Measurements from ENCODE around the gene GALNT12. TPM values are rescaled to one million over a fixed set of nuclear protein-coding genes. Genes with fewer than 3 reads are reported as not detected.

Gene GALNT12
- total and polyA plus RNA-seq, 4 donors, result 0.16 to 1.4 (median 0.25) TPM; not detected in 1

DNA sequence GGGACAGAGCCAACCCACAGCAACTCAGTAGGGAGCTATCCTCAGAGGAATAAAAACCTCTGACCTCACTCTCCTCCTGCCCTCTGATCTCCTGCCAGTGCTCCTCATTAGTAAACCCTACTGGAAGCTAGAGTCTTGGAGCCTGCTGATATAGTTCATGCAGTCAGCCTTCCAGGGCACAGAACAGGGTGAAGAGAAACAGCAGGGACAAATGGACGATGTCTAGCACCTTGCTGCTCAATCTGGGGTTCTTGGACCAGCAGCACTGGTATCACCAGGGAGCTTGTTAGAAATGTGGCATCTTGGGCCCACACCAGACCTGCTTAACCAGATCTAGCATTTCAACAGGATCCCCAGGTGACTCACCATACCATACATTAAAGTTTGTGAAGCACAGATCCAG, 5.5 kb upstream of the GALNT12 start:
- Histone ChIP-seq H3K9me3 (ENCODE audit: control insufficient read depth in 4 of 4, low read length in 3 of 4) (peaks cover 0 to 2% (median 0%) of the 10 kb centered on the region in 4 donors), H3K4me3 (ENCODE audit: low read depth in 1 of 3, low read length in 3 of 3) (no peak overlapping the region), H3K9ac (ENCODE audit: low read depth in 1 of 2, low read length in 2 of 2) (no peak overlapping the region), H3K4me1 (ENCODE audit: control insufficient read depth in 4 of 4, insufficient read depth in 4 of 4, low read length in 3 of 4) (no peaks in the 10 kb centered on the region), H3K27me3 (ENCODE audit: control insufficient read depth in 4 of 4, insufficient read depth in 4 of 4, low read length in 3 of 4) (peaks cover 0 to 4% (median 0%) of the 10 kb centered on the region in 4 donors), H3K27ac (ENCODE audit: low read depth in 1 of 2, low read length in 2 of 2) (no peak overlapping the region), H3K36me3 (ENCODE audit: control insufficient read depth in 4 of 4, insufficient read depth in 3 of 4, low read depth in 1 of 4, low read length in 3 of 4) (no peaks in the 10 kb centered on the region)
- DNase-seq (ENCODE audit: low spot score), result no peak
- WGBS, result 79% methylated on average over 1 of the region's 1 CpG
- no peak for TF ChIP-seq HNF4A (conservative IDR thresholded peaks at IDR 0.05)
- no peak for TF ChIP-seq YY1 (IDR thresholded peaks at IDR 0.05)
- no peak for TF ChIP-seq RXRA (IDR thresholded peaks at IDR 0.05)
- no peak for TF ChIP-seq NR2F2 (IDR thresholded peaks at IDR 0.05)
- no peak for TF ChIP-seq JUND (IDR thresholded peaks at IDR 0.05)
- no peak for TF ChIP-seq FOXA1 (IDR thresholded peaks at IDR 0.05)

DNA sequence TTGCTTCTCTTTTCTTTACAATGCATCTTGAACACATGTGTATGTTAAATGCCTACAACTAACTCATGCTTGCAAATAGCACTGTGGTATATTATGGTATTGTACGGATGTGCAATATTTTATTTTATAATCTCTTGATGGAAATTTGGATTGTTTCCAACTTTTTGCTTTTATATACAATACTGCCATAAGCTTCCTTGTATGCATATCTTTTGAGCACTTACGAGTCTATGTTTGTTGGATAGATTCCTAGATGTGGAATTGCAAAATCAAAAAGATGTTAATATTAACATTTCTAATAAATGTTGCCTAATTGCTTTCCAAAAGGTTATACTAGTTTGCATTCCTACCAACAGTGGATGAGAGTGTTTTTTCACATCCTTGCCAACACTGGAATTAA, 3.4 kb upstream of the GALNT12 start:
- Histone ChIP-seq H3K4me1 (ENCODE audit: control insufficient read depth in 4 of 4, insufficient read depth in 4 of 4, low read length in 3 of 4) (peaks cover 3 to 6% (median 5%) of the 10 kb centered on the region in 4 donors), H3K36me3 (ENCODE audit: control insufficient read depth in 4 of 4, insufficient read depth in 3 of 4, low read depth in 1 of 4, low read length in 3 of 4) (no peaks in the 10 kb centered on the region), H3K9ac (ENCODE audit: low read depth in 1 of 2, low read length in 2 of 2) (no peak overlapping the region), H3K27ac (ENCODE audit: low read depth in 1 of 2, low read length in 2 of 2) (no peak overlapping the region), H3K27me3 (ENCODE audit: control insufficient read depth in 4 of 4, insufficient read depth in 4 of 4, low read length in 3 of 4) (peaks cover 0 to 8% (median 2%) of the 10 kb centered on the region in 4 donors), H3K4me3 (ENCODE audit: low read depth in 1 of 3, low read length in 3 of 3) (no peak overlapping the region), H3K9me3 (ENCODE audit: control insufficient read depth in 4 of 4, low read length in 3 of 4) (no peaks in the 10 kb centered on the region)
- 10% methylated on average over 2 of the region's 2 CpGs for WGBS
- DNase-seq (ENCODE audit: low spot score), result no peak
- TF ChIP-seq SP1 (IDR thresholded peaks at IDR 0.05) (no peak), HNF4A (conservative IDR thresholded peaks at IDR 0.05) (no peak), YY1 (IDR thresholded peaks at IDR 0.05) (no peak), HNF4G (IDR thresholded peaks at IDR 0.05) (no peak), EGR1 (IDR thresholded peaks at IDR 0.05; ENCODE audit: low read depth in 2 of 2) (no peak), TAF1 (conservative IDR thresholded peaks at IDR 0.05) (no peak), NR2F2 (IDR thresholded peaks at IDR 0.05) (no peak), GABPA (IDR thresholded peaks at IDR 0.05 in 1 of 2, conservative IDR thresholded peaks at IDR 0.05 in 1 of 2) (no peak), RAD21 (IDR thresholded peaks at IDR 0.05) (no peak), JUND (IDR thresholded peaks at IDR 0.05) (no peak)
- TF ChIP-seq, protein P1, sequence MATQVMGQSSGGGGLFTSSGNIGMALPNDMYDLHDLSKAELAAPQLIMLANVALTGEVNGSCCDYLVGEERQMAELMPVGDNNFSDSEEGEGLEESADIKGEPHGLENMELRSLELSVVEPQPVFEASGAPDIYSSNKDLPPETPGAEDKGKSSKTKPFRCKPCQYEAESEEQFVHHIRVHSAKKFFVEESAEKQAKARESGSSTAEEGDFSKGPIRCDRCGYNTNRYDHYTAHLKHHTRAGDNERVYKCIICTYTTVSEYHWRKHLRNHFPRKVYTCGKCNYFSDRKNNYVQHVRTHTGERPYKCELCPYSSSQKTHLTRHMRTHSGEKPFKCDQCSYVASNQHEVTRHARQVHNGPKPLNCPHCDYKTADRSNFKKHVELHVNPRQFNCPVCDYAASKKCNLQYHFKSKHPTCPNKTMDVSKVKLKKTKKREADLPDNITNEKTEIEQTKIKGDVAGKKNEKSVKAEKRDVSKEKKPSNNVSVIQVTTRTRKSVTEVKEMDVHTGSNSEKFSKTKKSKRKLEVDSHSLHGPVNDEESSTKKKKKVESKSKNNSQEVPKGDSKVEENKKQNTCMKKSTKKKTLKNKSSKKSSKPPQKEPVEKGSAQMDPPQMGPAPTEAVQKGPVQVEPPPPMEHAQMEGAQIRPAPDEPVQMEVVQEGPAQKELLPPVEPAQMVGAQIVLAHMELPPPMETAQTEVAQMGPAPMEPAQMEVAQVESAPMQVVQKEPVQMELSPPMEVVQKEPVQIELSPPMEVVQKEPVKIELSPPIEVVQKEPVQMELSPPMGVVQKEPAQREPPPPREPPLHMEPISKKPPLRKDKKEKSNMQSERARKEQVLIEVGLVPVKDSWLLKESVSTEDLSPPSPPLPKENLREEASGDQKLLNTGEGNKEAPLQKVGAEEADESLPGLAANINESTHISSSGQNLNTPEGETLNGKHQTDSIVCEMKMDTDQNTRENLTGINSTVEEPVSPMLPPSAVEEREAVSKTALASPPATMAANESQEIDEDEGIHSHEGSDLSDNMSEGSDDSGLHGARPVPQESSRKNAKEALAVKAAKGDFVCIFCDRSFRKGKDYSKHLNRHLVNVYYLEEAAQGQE (IDR thresholded peaks at IDR 0.05), result no peak
- TF ChIP-seq, protein P2, sequence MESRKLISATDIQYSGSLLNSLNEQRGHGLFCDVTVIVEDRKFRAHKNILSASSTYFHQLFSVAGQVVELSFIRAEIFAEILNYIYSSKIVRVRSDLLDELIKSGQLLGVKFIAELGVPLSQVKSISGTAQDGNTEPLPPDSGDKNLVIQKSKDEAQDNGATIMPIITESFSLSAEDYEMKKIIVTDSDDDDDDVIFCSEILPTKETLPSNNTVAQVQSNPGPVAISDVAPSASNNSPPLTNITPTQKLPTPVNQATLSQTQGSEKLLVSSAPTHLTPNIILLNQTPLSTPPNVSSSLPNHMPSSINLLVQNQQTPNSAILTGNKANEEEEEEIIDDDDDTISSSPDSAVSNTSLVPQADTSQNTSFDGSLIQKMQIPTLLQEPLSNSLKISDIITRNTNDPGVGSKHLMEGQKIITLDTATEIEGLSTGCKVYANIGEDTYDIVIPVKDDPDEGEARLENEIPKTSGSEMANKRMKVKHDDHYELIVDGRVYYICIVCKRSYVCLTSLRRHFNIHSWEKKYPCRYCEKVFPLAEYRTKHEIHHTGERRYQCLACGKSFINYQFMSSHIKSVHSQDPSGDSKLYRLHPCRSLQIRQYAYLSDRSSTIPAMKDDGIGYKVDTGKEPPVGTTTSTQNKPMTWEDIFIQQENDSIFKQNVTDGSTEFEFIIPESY (IDR thresholded peaks at IDR 0.05), result no peak
- TF ChIP-seq, protein P3, sequence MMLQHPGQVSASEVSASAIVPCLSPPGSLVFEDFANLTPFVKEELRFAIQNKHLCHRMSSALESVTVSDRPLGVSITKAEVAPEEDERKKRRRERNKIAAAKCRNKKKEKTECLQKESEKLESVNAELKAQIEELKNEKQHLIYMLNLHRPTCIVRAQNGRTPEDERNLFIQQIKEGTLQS (IDR thresholded peaks at IDR 0.05), result no peak
- TF ChIP-seq, protein P4, sequence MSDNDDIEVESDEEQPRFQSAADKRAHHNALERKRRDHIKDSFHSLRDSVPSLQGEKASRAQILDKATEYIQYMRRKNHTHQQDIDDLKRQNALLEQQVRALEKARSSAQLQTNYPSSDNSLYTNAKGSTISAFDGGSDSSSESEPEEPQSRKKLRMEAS (IDR thresholded peaks at IDR 0.05), result no peak
